ENCODE data around the gene IFRD1. TPM values are rescaled to one million over a fixed set of nuclear protein-coding genes. Genes with fewer than 3 reads are reported as not detected.
"Not testable (repeated sequence)": the region's sequence is repeated elsewhere in the genome, so short reads cannot be mapped to it uniquely, and the experiment has no call there.

Gene IFRD1
- total and polyA plus RNA-seq, 12 donors = 20.5 to 86.2 (median 52.7) TPM

- H3K9me3 ChIP-seq (replicated peaks in 1 of 3) = no peaks in the 10 kb centered on the region
- WGBS, 4 donors = 85 to 93% (median 88%) methylated on average over 6 of the region's 6 CpGs
Measured at GRCh38 chr7:112511451-112512202, 61.4 kb downstream of the IFRD1 start.

GRCh38 chr7:112512451-112513210 lies 62.4 kb downstream of the IFRD1 start:
- Histone ChIP-seq H3K4me1 (replicated peaks in 1 of 2) (no peaks in the 10 kb centered on the region), H3K27ac (no peak overlapping the region), H3K27me3 (no peaks in the 10 kb centered on the region), H3K9me3 (replicated peaks in 1 of 3) (no peaks in the 10 kb centered on the region), H3K36me3 (replicated peaks in 1 of 2) (no peaks in the 10 kb centered on the region), H3K4me3 (no peak overlapping the region)
- intact Hi-C loops (cut with DNase I) = no loop called here
- DNase-seq = no peak
- 83 to 96% (median 91%) methylated on average over 5 of the region's 5 CpGs for WGBS, 4 donors
- no peak for TF ChIP-seq CTCF (IDR thresholded peaks at IDR 0.05)
- no peak for TF ChIP-seq POLR2A (IDR thresholded peaks at IDR 0.05)

More at GRCh38 chr7:112511451-112512202, 61.4 kb downstream of the IFRD1 start:
- intact Hi-C loops (cut with DNase I) = no loop called here
- Histone ChIP-seq H3K36me3 (replicated peaks in 1 of 2) (no peaks in the 10 kb centered on the region), H3K27ac (no peak overlapping the region), H3K4me3 (no peak overlapping the region), H3K4me1 (replicated peaks in 1 of 2) (no peaks in the 10 kb centered on the region), H3K27me3 (no peaks in the 10 kb centered on the region)
- TF ChIP-seq CTCF (IDR thresholded peaks at IDR 0.05) (no peak), POLR2A (IDR thresholded peaks at IDR 0.05) (no peak)
- no peak for DNase-seq

GRCh38 chr7:112515989-112516388 lies 65.7 kb downstream of the IFRD1 start:
- Histone ChIP-seq H3K9me3 (replicated peaks in 1 of 3) (no peaks in the 10 kb centered on the region), H3K27me3 (no peaks in the 10 kb centered on the region), H3K4me1 (replicated peaks in 1 of 2) (no peaks in the 10 kb centered on the region), H3K4me3 (no peak overlapping the region), H3K36me3 (replicated peaks in 1 of 2) (no peaks in the 10 kb centered on the region), H3K27ac (no peak overlapping the region)
- TF ChIP-seq POLR2A (IDR thresholded peaks at IDR 0.05) (no peak), CTCF (IDR thresholded peaks at IDR 0.05) (no peak)
- DNase-seq = no peak
- 87 to 94% (median 90%) methylated on average over 5 of the region's 5 CpGs for WGBS, 4 donors
- intact Hi-C loops (cut with DNase I) = no loop called here

- H3K36me3 ChIP-seq (replicated peaks in 1 of 2); H3K4me1 ChIP-seq (replicated peaks in 1 of 2); DNase-seq; H3K9me3 ChIP-seq (replicated peaks in 1 of 3); intact Hi-C loops (cut with DNase I); H3K27me3 ChIP-seq; H3K27ac ChIP-seq; H3K4me3 ChIP-seq: not testable (repeated sequence)
- 75 to 90% (median 80%) methylated on average over 5 of the region's 5 CpGs for WGBS, 4 donors
Measured at GRCh38 chr7:112516418-112516817, 66.2 kb downstream of the IFRD1 start.
